HepG2 (cell line): ENCODE results near the gene LYPLA2. TPM values are rescaled to one million over a fixed set of nuclear protein-coding genes. Genes with fewer than 3 reads are reported as not detected.
A peak's percentile ranks its signal among the peaks of the same experiment; 100 is the strongest.

Source experiments
- CREB1 ChIP-seq, 2 experiments: fragments of 450-650 bp in 1 of 2; IDR thresholded peaks; 2 replicates each; pipeline ENCODE4 v1.6.1; 2016 to 2017; ENCODE audit warnings: control low read depth in 1 of 2, mild to moderate bottlenecking in 1 of 2, missing compliant biosample characterization in 1 of 2, missing genetic modification characterization in 1 of 2
- E2F5 ChIP-seq: sonication (generic); formaldehyde crosslinking; conservative IDR thresholded peaks from 2 replicates; pipeline ENCODE4 v1.4.0; 2020; ENCODE audit warnings: missing genetic modification reagents
- EED ChIP-seq: sonication (generic); formaldehyde crosslinking; IDR thresholded peaks from 2 replicates; pipeline ENCODE4 v1.5.0; 2020; ENCODE audit warnings: mild to moderate bottlenecking, missing genetic modification reagents
- FOXA1 ChIP-seq, 2 experiments: fragments of 450-650 bp in 1 of 2; sonication (generic) in 1 of 2; formaldehyde crosslinking in 1 of 2; IDR thresholded peaks; 2 replicates each; pipeline versions ENCODE4 v1.4.0 to v1.6.1; 2016 to 2020; ENCODE audit warnings: missing genetic modification reagents in 1 of 2
- KDM2A ChIP-seq: sonication (generic); formaldehyde crosslinking; IDR thresholded peaks from 2 replicates; pipeline ENCODE4 v1.4.0; 2020; ENCODE audit warnings: low read depth, missing genetic modification reagents, borderline replicate concordance
- KMT2B ChIP-seq: IDR thresholded peaks from 2 replicates; pipeline ENCODE4 v1.6.1; 2016; ENCODE audit warnings: missing genetic modification reagents, missing compliant biosample characterization
- MAZ ChIP-seq, 2 experiments: sonication (generic) in 1 of 2; formaldehyde crosslinking in 1 of 2; IDR thresholded peaks; 2 replicates each; pipeline versions ENCODE4 v1.5.0 to v1.6.1; 2012 to 2020; ENCODE audit warnings: low read depth in 2 of 2, mild to moderate bottlenecking in 2 of 2, borderline replicate concordance in 1 of 2, improper control_type of control experiment in 1 of 2, low read length in 1 of 2, missing genetic modification reagents in 1 of 2, moderate library complexity in 1 of 2
- REL ChIP-seq: sonication (generic); formaldehyde crosslinking; conservative IDR thresholded peaks from 2 replicates; pipeline ENCODE4 v1.8.0; 2022; ENCODE audit warnings: mild to moderate bottlenecking, missing genetic modification reagents, moderate library complexity
- SP4 ChIP-seq: sonication (generic); formaldehyde crosslinking; IDR thresholded peaks from 2 replicates; pipeline ENCODE4 v1.8.1; 2023; ENCODE audit warnings: mild to moderate bottlenecking, missing genetic modification reagents
- TEAD2 ChIP-seq: sonication (generic); formaldehyde crosslinking; IDR thresholded peaks from 2 replicates; pipeline ENCODE4 v1.9.0; 2021; ENCODE audit warnings: missing genetic modification reagents
- TFDP2 ChIP-seq: sonication (generic); formaldehyde crosslinking; IDR thresholded peaks from 2 replicates; pipeline ENCODE4 v1.4.0; 2020; ENCODE audit warnings: missing genetic modification reagents
- YEATS4 ChIP-seq: sonication (generic); formaldehyde crosslinking; IDR thresholded peaks from 2 replicates; pipeline ENCODE4 v1.4.0; 2020; ENCODE audit warnings: missing genetic modification reagents, borderline replicate concordance
- ZFP62 ChIP-seq: sonication (generic); formaldehyde crosslinking; IDR thresholded peaks from 2 replicates; pipeline ENCODE4 v1.4.0; 2020; ENCODE audit warnings: missing genetic modification reagents
- ZNF33A ChIP-seq: sonication (generic); formaldehyde crosslinking; IDR thresholded peaks from 2 replicates; pipeline ENCODE4 v1.5.1; 2020; ENCODE audit warnings: missing genetic modification reagents, mild to moderate bottlenecking, moderate library complexity, borderline replicate concordance
- ZNF343 ChIP-seq: sonication (generic); formaldehyde crosslinking; IDR thresholded peaks from 2 replicates; pipeline ENCODE4 v1.4.0; 2020; ENCODE audit warnings: mild to moderate bottlenecking, missing genetic modification reagents
- ZNF460 ChIP-seq: sonication (generic); formaldehyde crosslinking; IDR thresholded peaks from 2 replicates; pipeline ENCODE4 v1.5.1; 2020; ENCODE audit warnings: missing genetic modification reagents, mild to moderate bottlenecking, borderline replicate concordance
- ZNF552 ChIP-seq: sonication (generic); formaldehyde crosslinking; IDR thresholded peaks from 2 replicates; pipeline ENCODE4 v1.9.0; 2022; ENCODE audit warnings: missing genetic modification reagents, mild to moderate bottlenecking, borderline replicate concordance
- ZNF687 ChIP-seq: sonication (generic); formaldehyde crosslinking; IDR thresholded peaks from 2 replicates; pipeline ENCODE4 v1.5.1; 2020; ENCODE audit warnings: mild to moderate bottlenecking, missing genetic modification reagents, moderate library complexity
- ZNF776 ChIP-seq: sonication (generic); formaldehyde crosslinking; IDR thresholded peaks from 2 replicates; pipeline ENCODE4 v1.4.0; 2020; ENCODE audit warnings: mild to moderate bottlenecking, missing genetic modification reagents
- ZNF850 ChIP-seq: sonication (generic); formaldehyde crosslinking; conservative IDR thresholded peaks from 2 replicates; pipeline ENCODE4 v1.9.0; 2021; ENCODE audit warnings: mild to moderate bottlenecking, missing genetic modification reagents
- ZSCAN29 ChIP-seq: sonication (generic); formaldehyde crosslinking; conservative IDR thresholded peaks from 2 replicates; pipeline ENCODE4 v1.4.0; 2020; ENCODE audit warnings: mild to moderate bottlenecking, missing genetic modification reagents
- polyA plus RNA-seq, 8 experiments: library from polyadenylated mRNA; depleted of rRNA in 3 of 8; stranded (reverse) in 7 of 8; unstranded in 1 of 8; fragments of >200 nt; fragmentation: Illumina TruSeq in 4 of 8; extraction: Trizol in 4 of 8; gene quantifications; 2 replicates each; pipeline versions ENCODE4 v1.2.1 to v1.2.3, GENCODE V29; 2011 to 2016; ENCODE audit warnings: low read depth in 4 of 8, missing spikeins in 1 of 8, mixed read lengths in 1 of 8; ENCODE audit not compliant: insufficient read depth in 1 of 8
- total RNA-seq, 5 experiments: library from RNA; depleted of rRNA; stranded (reverse); fragments of >200 nt; fragmentation: Illumina TruSeq; extraction: Trizol; gene quantifications; 2 replicates each; pipeline ENCODE4 v1.2.3, GENCODE V29; 2016; ENCODE audit warnings: low read depth in 1 of 5

Gene LYPLA2
- total and polyA plus RNA-seq, 2 of the 13 experiments (the other 11 are each of a cell fraction or from before 2014, with no cell fraction given): 72.1 to 73.2 TPM

GRCh38 chr1:23800400-23801337 is 9.7 kb downstream of the LYPLA2 start, which contains the start of gene GALE (continued):
- TF ChIP-seq TFDP2 (CRISPR knock-in tag) (peak; percentile 87; the same call in 1 of the 2 replicates), ZNF850 (CRISPR knock-in tag) (0 out of 2 replicates have a peak, but pooled peaks have one; percentile 82), YEATS4 (CRISPR knock-in tag) (no peak; the same call in 1 of the 2 replicates), ZNF776 (CRISPR knock-in tag) (0 out of 2 replicates have a peak, but pooled peaks have one; percentile 79), CREB1 (IDR thresholded peaks at IDR 0.05) (peak; percentile 84), CREB1 (CRISPR knock-in tag; IDR thresholded peaks at IDR 0.05) (peak; percentile 93), ZNF33A (CRISPR knock-in tag) (no peak), FOXA1 (IDR thresholded peaks at IDR 0.05) (no peak), FOXA1 (CRISPR knock-in tag; IDR thresholded peaks at IDR 0.05) (peak; percentile 44; the same call in 1 of the 2 replicates), EED (CRISPR knock-in tag) (peak; percentile 29; the same call in 1 of the 2 replicates), ZNF687 (peak; percentile 71), SP4 (CRISPR knock-in tag) (peak; percentile 94), REL (CRISPR knock-in tag) (0 out of 2 replicates have a peak, but pooled peaks have one; percentile 30), TEAD2 (no peak), KMT2B (CRISPR knock-in tag) (peak; percentile 79), ZNF343 (peak; percentile 72; the same call in 1 of the 2 replicates), ZNF552 (CRISPR knock-in tag) (peak; percentile 4; the same call in 1 of the 2 replicates), ZFP62 (CRISPR knock-in tag) (no peak), MAZ (IDR thresholded peaks at IDR 0.05; ENCODE audit: borderline replicate concordance, low read depth, low read length) (peak; percentile 83; the same call in 1 of the 2 replicates), MAZ (CRISPR knock-in tag; IDR thresholded peaks at IDR 0.05; ENCODE audit: low read depth) (peak; percentile 89), ZSCAN29 (CRISPR knock-in tag) (peak; percentile 14; the same call in 1 of the 2 replicates), E2F5 (CRISPR knock-in tag) (peak; percentile 16; the same call in 1 of the 2 replicates), KDM2A (peak; percentile 98), ZNF460 (CRISPR knock-in tag) (no peak)
